Kidney (tissue), 14 donors: ENCODE results near the gene TBR1. TPM values are rescaled to one million over a fixed set of nuclear protein-coding genes. Genes with fewer than 3 reads are reported as not detected.

Source experiments
- DNase-seq, 5 donors: peaks; one replicate each; pipeline ENCODE4 v3.0.0-alpha.2; 2013 to 2020
- FAIRE-seq: peaks from 2 replicates; lab custom pipeline; 2012; peaks lifted over from hg19 to GRCh38; lab: Jason Lieb, UNC
- H3K27ac ChIP-seq, 2 donors: one replicate each; pipeline ENCODE4 v1.7.0; 2013; ENCODE audit warnings: low read depth in 2 of 2, low read length in 2 of 2, inconsistent platforms in 1 of 2
- H3K27me3 ChIP-seq: one replicate; pipeline ENCODE4 v1.7.1; 2013; ENCODE audit warnings: low read length, inconsistent platforms; ENCODE audit not compliant: control insufficient read depth, insufficient read depth
- H3K36me3 ChIP-seq, 3 donors: one replicate each; pipeline versions ENCODE4 v1.7.0 to v1.7.1; 2013; ENCODE audit warnings: low read length in 3 of 3, control low read depth in 1 of 3, inconsistent platforms in 1 of 3; ENCODE audit not compliant: insufficient read depth in 3 of 3, control insufficient read depth in 2 of 3
- H3K4me1 ChIP-seq, 3 donors: one replicate each; pipeline versions ENCODE4 v1.7.0 to v1.7.1; 2013; ENCODE audit warnings: low read length in 3 of 3, inconsistent platforms in 1 of 3, low read depth in 1 of 3; ENCODE audit not compliant: control insufficient read depth in 2 of 3, insufficient read depth in 2 of 3
- H3K4me3 ChIP-seq, 3 donors: one replicate each; pipeline versions ENCODE4 v1.7.0 to v1.8.1; 2013; ENCODE audit warnings: low read length in 3 of 3, control low read depth in 1 of 3, inconsistent platforms in 1 of 3
- H3K9ac ChIP-seq, 3 donors: one replicate each; pipeline versions ENCODE4 v1.7.0 to v1.7.1; 2013; ENCODE audit warnings: low read length in 3 of 3, control low read depth in 1 of 3, inconsistent platforms in 1 of 3
- H3K9me3 ChIP-seq, 3 donors: one replicate each; pipeline versions ENCODE4 v1.7.0 to v1.7.1; 2013; ENCODE audit warnings: low read length in 3 of 3, control low read depth in 1 of 3, inconsistent platforms in 1 of 3; ENCODE audit not compliant: control insufficient read depth in 2 of 3, insufficient read depth in 1 of 3
- CTCF ChIP-seq: IDR thresholded peaks from 3 replicates; pipeline ENCODE4 v1.5.1; 2012; ENCODE audit warnings: mild to moderate bottlenecking, moderate library complexity, borderline replicate concordance; ENCODE audit not compliant: insufficient read depth; ENCODE audit errors: extremely low read depth
- intact Hi-C: fragments of 100-400 bp; cut with DNase I; formaldehyde crosslinking; loops from one replicate; pipeline ENCODE4 v1.11.1; 2022
- polyA plus RNA-seq: library from polyadenylated mRNA; stranded (reverse); fragments of 350-450 nt; fragmentation: Illumina TruSeq; extraction: RNeasy Lipid Tissue Mini Kit (QIAGEN cat#74804); gene quantifications from one replicate; pipeline ENCODE4 v1.2.3, GENCODE V29; 2014; ENCODE audit warnings: low read depth, low replicate concordance; ENCODE audit not compliant: insufficient read depth
- total RNA-seq: library from RNA; stranded (reverse); fragmentation: NEBNext Ultra II Directional; extraction: Animal tissue kit (Norgen Biotek cat#: 25700); gene quantifications from one replicate; pipeline ENCODE4 v1.2.1, GENCODE V29; 2021
- donor health status: control.
- donor health status: control.
- donor health status: control.
- donor health status: control.
- donor health status: control.
- donor health status: DM: yes; HTN: yes; CAD: no.
- donor health status: Normal renal cell carcinoma (clear cell type).

The TBR1 gene
- total and polyA plus RNA-seq, 2 donors from 2014 or later = not detected

GRCh38 chr2:161448431-161448830 is 32.3 kb downstream of the TBR1 start:
- FAIRE-seq = no peak
- intact Hi-C loops = no loop called here

GRCh38 chr2:161471631-161472030 is 55.5 kb downstream of the TBR1 start:
- Histone ChIP-seq H3K36me3 (no peaks in the 10 kb centered on the region), H3K9me3 (peaks cover 0 to 2% (median 0%) of the 10 kb centered on the region in 3 donors), H3K27ac (no peak overlapping the region), H3K4me3 (no peak overlapping the region), H3K9ac (no peak overlapping the region), H3K4me1 (no peaks in the 10 kb centered on the region), H3K27me3 (no peaks in the 10 kb centered on the region)
- TF ChIP-seq CTCF = no peak
- intact Hi-C loops = no loop called here
- FAIRE-seq = no peak
- DNase-seq = no peak

More at GRCh38 chr2:161448431-161448830, 32.3 kb downstream of the TBR1 start:
- H3K36me3 ChIP-seq = no peaks in the 10 kb centered on the region
- no peak overlapping the region for H3K4me3 ChIP-seq
- no peaks in the 10 kb centered on the region for H3K9me3 ChIP-seq
- H3K27ac ChIP-seq = no peak overlapping the region
- no peak for TF ChIP-seq CTCF
- H3K27me3 ChIP-seq = no peaks in the 10 kb centered on the region
- H3K4me1 ChIP-seq = no peaks in the 10 kb centered on the region
- no peak overlapping the region for H3K9ac ChIP-seq
- DNase-seq = no peak

GRCh38 chr2:161474920-161475319 is 58.8 kb downstream of the TBR1 start:
- Histone ChIP-seq H3K4me1 (no peaks in the 10 kb centered on the region), H3K9ac (no peak overlapping the region), H3K9me3 (peaks cover 0 to 2% (median 0%) of the 10 kb centered on the region in 3 donors), H3K27me3 (no peaks in the 10 kb centered on the region), H3K4me3 (no peak overlapping the region), H3K36me3 (no peaks in the 10 kb centered on the region), H3K27ac (no peak overlapping the region)
- no peak for DNase-seq
- intact Hi-C loops = no loop called here
- TF ChIP-seq CTCF = no peak
- no peak for FAIRE-seq

Other genes starting within 250 kb of the TBR1 start
- 41.0 TPM for gene PSMD14, start 107.9 kb upstream of the TBR1 start, total RNA-seq
- 55.8 TPM for gene PSMD14, start 107.9 kb upstream of the TBR1 start, polyA plus RNA-seq
- not detected for gene SLC4A10, start 208.1 kb downstream of the TBR1 start, total RNA-seq
- not detected for gene SLC4A10, start 208.1 kb downstream of the TBR1 start, polyA plus RNA-seq